ENCODE data around the gene CTDSP1.
A peak's percentile ranks its signal among the peaks of the same experiment; 100 is the strongest.

The CTDSP1 gene

GRCh38 chr2:218400167-218400929, 680 bp downstream of the CTDSP1 start:
- DNase-seq, result peak; percentile 21

DNA sequence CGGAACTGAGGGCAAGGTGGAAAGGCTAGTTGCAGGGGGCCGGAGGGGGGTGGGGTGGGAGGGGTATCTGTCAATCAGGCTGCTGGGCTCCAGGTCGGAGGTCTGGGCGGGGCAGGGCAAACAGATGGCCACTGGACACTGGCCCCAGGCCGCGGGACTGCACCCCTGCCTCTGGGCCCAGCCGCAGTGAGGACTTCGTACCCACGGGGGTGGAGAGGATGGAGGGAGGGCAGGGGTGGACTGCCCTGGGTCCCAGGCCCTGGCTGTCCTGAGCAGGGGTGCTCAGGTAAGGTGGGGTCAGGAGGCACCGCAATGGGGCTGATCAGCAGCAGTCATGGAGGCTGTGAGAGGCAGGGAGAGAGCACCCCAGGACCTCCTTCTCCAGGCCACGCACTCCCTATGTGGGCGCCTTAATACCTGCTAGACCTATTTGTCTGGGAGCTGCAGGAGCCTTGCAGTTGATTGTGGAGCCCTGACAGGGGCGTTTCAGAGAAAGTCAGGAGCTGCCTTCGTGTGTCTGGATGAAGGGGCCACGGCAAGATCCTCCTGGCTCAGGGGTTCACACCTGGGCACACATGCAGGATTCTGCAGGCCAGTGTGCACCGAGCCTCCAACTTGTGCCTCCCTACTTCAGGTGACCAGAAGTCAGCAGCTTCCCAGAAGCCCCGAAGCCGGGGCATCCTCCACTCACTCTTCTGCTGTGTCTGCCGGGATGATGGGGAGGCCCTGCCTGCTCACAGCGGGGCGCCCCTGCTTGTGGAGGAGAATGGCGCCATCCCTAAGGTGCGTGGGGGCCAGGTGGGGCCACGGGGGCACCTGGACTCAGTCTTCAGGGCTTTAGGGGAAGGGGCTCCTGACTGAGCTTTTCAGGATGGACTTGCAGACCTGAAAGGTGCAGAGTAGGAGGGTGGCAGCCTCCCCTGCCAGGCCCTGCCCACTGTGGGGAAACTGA, 1.5 kb downstream of the CTDSP1 start:
- DNase-seq, result peak; percentile 14

DNA sequence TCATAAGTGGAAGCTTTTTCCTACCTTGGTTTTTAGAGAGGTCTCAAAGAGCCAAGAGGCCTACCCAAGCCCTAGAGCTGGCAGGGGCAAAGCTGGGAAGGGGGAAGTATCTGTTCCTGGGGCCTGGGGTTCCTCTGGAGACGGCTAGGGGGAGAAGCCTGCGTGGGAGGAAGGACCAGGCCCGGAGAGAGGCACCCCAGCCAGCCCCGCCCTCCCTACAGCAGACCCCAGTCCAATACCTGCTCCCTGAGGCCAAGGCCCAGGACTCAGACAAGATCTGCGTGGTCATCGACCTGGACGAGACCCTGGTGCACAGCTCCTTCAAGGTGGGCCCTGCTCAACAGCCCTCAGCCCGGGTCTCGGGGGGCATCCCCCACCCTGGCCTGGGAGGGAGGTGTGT, 2.2 kb downstream of the CTDSP1 start:
- DNase-seq, result no peak

DNA sequence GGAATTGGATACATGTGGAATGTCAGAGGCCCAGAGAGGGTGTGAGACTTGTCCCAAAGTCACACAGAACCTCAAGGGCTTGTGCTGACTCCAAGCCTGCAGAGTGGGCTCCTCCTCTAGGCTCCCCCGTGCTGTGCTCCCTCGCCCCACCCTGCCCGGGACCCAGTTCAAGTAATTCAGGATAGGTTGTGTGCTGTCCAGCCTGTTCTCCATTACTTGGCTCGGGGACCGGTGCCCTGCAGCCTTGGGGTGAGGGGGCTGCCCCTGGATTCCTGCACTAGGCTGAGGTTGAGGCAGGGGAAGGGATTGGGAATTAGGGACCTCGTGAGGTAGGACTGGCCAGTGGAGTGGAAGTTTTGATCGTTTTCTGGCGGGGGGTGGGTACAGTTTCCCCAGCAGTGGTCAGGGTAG, 2.8 kb downstream of the CTDSP1 start:
- no peak for DNase-seq

GRCh38 chr2:218402911-218403411, 3.3 kb downstream of the CTDSP1 start:
- no peak for DNase-seq

DNA sequence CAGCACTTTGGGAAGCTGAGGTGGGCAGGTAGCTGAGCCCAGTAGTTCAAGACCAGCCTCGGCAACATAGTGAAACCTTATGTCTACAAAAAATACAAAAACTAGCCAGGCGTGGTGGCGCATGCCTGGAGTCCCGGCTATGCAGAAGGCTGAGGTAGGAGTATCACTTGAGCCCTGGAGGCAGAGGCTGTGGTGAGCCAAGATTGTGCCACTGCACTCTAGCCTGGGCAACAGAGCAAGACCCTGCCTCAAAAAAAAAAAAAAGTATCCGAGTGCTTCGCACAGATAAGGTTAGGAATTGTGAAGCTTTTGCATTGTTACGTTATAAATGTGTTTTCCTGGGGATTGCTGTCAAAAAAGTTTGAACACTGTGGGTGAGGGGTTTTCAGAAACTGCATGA, 4.1 kb downstream of the CTDSP1 start:
- DNase-seq, result no peak

GRCh38 chr2:218404351-218405085, 4.8 kb downstream of the CTDSP1 start:
- no peak for DNase-seq

DNA sequence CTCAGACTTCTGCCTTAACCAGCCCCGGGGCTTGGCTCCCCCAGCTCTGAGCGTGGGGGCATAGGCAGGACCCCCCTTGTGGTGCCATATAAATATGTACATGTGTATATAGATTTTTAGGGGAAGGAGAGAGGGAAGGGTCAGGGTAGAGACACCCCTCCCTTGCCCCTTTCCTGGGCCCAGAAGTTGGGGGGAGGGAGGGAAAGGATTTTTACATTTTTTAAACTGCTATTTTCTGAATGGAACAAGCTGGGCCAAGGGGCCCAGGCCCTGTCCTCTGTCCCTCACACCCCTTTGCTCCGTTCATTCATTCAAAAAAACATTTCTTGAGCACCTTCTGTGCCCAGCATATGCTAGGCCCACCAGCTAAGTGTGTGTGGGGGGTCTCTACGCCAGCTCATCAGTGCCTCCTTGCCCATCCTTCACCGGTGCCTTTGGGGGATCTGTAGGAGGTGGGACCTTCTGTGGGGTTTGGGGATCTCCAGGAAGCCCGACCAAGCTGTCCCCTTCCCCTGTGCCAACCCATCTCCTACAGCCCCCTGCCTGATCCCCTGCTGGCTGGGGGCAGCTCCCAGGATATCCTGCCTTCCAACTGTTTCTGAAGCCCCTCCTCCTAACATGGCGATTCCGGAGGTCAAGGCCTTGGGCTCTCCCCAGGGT, 5.5 kb downstream of the CTDSP1 start:
- DNase-seq, result no peak

- no peak for DNase-seq
Observed at GRCh38 chr2:218405746-218406208, 6.1 kb downstream of the CTDSP1 start.

- peak; percentile 92 for DNase-seq
Observed at GRCh38 chr2:218406209-218406948, 6.7 kb downstream of the CTDSP1 start.

- DNase-seq, result peak; percentile 45
Observed at GRCh38 chr2:218406949-218407618, 7.4 kb downstream of the CTDSP1 start.

GRCh38 chr2:218407717-218408116, 8.0 kb downstream of the CTDSP1 start:
- no peak for DNase-seq

- no peak for DNase-seq
Observed at GRCh38 chr2:218418321-218418716, 18.7 kb downstream of the CTDSP1 start.

DNA sequence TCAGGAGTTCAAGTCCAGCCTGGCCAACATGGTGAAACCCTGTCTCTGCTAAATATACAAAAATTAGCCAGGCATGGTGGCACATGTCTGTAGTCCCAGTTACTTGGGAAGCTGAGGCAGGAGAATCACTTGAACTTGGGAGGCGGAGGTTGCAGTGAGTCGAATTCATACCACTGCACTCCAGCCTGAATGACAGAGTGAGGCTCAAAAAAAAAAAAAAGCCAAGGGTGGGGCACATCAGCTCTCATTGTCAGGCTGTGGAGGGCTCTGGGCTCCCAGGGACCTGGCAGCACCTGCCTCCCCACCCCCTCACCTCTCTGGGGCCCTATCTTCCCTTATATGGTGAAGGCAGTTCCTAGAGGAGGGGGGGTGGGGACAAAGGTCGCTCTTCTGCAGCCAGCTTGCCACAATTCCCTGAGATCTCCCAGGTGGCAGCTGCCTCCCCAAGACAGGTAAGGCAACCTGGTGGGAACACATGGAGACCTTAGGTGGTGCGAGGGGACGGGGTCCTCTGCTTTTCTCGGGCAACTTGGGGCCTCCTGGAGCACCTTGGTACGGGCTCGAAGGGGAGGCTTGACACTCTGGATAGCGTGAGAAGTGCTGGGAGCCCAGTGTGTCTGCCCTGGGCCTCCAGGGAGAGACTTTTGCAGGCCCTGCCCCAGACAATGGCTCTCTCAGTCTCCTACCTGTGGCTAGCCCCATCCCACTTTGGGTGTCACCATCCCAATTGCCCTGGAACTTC, 19.2 kb downstream of the CTDSP1 start, which contains the start of gene VIL1:
TSS of gene VIL1 (plus strand) at position 407 of the 742 bp plus-strand sequence. CDS start 4,656 bp downstream, outside the sequence.
- DNase-seq, result peak; percentile 95

- DNase-seq, result no peak
Observed at GRCh38 chr2:218419630-218420216, 20.1 kb downstream of the CTDSP1 start.

DNA sequence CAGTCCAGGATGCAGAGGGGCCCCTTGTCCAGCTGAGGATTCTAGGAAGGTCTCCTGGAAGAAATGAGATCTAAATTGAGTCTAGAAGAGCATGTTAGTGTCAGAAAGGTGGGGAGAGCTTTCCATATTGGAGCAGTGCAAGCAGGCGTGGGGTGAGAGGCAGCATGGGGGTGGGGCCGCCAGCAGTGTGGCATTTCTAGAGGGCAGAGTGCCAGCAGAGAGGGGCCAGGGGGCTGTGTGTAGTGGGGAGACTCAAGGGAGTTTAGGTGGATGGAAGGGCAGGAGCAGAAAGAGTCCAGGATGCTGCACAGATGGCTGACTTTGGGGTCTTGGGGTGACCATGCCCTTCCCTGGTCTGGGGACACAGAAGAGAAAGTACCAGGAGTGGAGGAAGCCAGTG, 21.4 kb downstream of the CTDSP1 start:
- DNase-seq, result no peak

DNA sequence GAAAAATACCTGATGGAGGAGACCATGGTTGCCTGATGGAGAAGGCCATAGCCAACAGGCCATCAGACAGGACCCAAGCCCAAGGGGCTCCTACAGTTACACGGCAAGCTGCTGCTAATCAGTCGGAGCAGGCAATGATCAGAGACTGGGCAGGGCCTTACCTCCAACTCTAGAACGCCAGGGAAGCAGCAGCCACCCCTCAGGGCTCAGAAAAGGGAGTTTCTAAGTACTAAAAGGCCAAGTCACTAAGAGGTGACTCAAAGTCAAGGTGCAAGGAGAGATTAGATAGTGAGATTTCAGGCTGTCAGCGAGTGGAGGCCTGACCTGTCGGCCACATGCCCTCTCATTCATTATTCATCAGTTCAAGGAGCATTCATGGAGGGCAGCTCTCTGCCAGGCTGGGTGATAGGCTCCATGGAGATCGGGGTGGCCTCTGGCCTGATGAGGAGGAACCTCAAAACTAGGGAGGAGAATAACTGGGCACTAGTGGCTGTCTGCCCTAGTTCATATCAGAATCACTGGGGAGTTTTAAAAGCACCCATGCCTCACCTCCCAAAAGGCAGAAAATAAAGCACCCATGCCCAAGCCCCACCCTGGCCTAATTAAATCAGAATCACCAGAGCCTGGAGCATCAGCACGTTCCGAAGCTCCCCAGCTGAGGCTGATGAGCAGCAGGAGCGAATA, 22.9 kb downstream of the CTDSP1 start:
- DNase-seq, result no peak

DNA sequence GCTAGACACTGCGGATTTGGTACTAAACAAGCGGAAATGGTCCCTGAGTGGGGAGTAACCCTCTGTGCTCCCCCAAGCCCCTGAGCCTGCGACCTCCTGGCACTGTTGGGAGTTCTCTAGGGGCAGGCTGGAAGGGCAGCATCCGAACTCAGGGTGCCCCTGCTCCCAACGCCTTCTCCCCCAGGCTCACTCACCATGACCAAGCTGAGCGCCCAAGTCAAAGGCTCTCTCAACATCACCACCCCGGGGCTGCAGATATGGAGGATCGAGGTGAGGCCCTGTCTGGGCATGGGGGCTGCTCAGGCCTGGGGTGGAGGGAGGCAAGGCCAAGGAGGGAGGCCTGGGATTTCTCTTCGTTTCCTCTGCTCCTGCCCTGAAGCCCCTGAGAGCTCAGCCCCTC, 23.9 kb downstream of the CTDSP1 start:
- DNase-seq, result no peak

- DNase-seq, result no peak
Observed at GRCh38 chr2:218425531-218425930, 25.9 kb downstream of the CTDSP1 start.

Measured in NCI-H146 (cell line).